Activated CD4-positive, alpha-beta T cell treated with anti-CD3 and anti-CD28 coated beads, Interleukin-2, amount 10 ng/mL, durations not matched to agents 7 days and 5 days (primary cell): ENCODE measurements around the gene CLSTN2. TPM values are rescaled to one million over a fixed set of nuclear protein-coding genes. Genes with fewer than 3 reads are reported as not detected.

ENCODE experiments used
- CTCF ChIA-PET: fragments of 350-600 bp; sonication (Branson Sonifier 250); formaldehyde crosslinking; loops from one replicate; lab custom pipeline; 2021; ENCODE audit warnings: antibody characterized with exemption; lab: Charles Lee
- POLR2A ChIA-PET: fragments of 350-600 bp; sonication (Branson Sonifier 250); formaldehyde crosslinking; loops from one replicate; lab custom pipeline; 2021; ENCODE audit warnings: antibody characterized with exemption; lab: Charles Lee
- DNase-seq: peaks from one replicate; pipeline ENCODE4 v3.0.0-alpha.2; 2020
- H3K27ac Mint-ChIP-seq: one replicate; pipeline ENCODE4 v1.8.0; 2021; ENCODE audit warnings: mild to moderate bottlenecking, moderate library complexity, mixed read lengths
- H3K27me3 Mint-ChIP-seq: one replicate; pipeline ENCODE4 v1.8.0; 2021; ENCODE audit warnings: mixed read lengths
- H3K36me3 Mint-ChIP-seq: one replicate; pipeline ENCODE4 v1.8.0; 2021; ENCODE audit warnings: low read depth, mixed read lengths
- H3K4me1 Mint-ChIP-seq: one replicate; pipeline ENCODE4 v1.8.0; 2021; ENCODE audit warnings: mixed read lengths
- H3K4me3 Mint-ChIP-seq: one replicate; pipeline ENCODE4 v1.8.0; 2021; ENCODE audit warnings: mild to moderate bottlenecking, moderate library complexity, mixed read lengths
- H3K9me3 Mint-ChIP-seq: one replicate; pipeline ENCODE4 v1.8.0; 2021; ENCODE audit warnings: mixed read lengths
- total RNA-seq, 2 experiments: library from RNA; stranded (reverse); gene quantifications; one replicate each; pipeline ENCODE4 v1.2.3, GENCODE V29; 2021

CLSTN2 gene
- total RNA-seq, 2 experiments from 2014 or later = not detected

DNA sequence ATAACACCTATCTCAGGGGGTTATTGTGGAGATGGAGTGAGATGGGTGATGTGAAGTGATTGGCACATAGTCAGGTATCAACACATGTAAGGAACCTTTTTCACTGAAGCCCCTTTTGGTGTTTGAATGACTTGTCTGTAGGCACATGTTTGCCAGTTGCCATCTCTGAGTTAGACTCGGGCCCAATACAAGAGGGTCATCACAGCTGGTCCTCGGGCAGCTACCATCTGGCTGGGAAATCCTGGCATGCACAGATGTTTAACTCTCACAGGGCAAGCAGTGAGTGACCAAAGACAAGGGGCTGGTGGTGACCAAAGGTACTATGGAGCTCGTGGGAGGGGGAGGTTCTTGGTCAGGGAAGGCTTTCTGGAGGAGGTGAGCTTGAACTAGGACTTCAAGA lies 118.8 kb downstream of the CLSTN2 start:
- no peaks in the 10 kb centered on the region for H3K4me1 Mint-ChIP-seq
- CTCF ChIA-PET = no interaction called here
- H3K36me3 Mint-ChIP-seq = no peaks in the 10 kb centered on the region
- H3K27me3 Mint-ChIP-seq = no peaks in the 10 kb centered on the region
- H3K4me3 Mint-ChIP-seq = no peak overlapping the region
- no peak overlapping the region for H3K27ac Mint-ChIP-seq
- DNase-seq = no peak
- POLR2A ChIA-PET = no interaction called here
- no peaks in the 10 kb centered on the region for H3K9me3 Mint-ChIP-seq

DNA sequence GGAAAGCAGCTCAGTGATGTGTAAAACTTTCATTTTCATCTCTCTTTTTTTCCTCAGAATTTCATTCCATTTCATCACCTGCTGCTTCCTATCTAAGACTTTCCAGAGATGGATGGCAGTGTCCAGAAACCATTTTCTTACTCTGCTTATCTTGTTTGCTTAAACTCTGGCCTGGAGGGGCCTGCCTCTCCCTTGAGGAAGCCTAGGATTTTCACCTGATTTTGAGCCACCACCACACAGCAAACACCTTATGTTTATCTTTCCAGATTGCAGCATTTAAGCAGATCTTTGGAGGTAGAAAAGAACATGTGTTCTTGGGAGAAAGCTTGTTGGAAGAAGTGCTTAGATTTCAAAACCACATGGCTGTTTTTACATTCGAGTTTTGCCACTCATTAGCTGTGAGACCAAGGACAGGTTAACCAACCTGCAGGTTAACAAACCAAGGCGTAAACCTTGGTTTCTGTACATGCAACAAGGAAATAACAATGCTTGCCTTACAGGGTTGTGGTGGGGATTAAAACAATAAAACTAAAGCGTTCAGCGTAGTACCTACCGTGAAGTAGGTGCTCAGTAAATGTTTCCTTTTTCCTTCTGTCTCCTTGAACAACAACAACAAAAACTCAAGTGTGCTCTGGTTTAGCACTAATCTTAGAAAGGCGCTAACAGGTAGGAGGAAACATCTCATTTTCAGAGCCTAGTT lies 120.3 kb downstream of the CLSTN2 start:
- Mint-ChIP-seq H3K9me3 (no peaks in the 10 kb centered on the region), H3K4me3 (no peak overlapping the region), H3K27ac (no peak overlapping the region), H3K4me1 (no peaks in the 10 kb centered on the region), H3K27me3 (no peaks in the 10 kb centered on the region), H3K36me3 (no peaks in the 10 kb centered on the region)
- ChIA-PET CTCF (no interaction called here), POLR2A (no interaction called here)
- no peak for DNase-seq

DNA sequence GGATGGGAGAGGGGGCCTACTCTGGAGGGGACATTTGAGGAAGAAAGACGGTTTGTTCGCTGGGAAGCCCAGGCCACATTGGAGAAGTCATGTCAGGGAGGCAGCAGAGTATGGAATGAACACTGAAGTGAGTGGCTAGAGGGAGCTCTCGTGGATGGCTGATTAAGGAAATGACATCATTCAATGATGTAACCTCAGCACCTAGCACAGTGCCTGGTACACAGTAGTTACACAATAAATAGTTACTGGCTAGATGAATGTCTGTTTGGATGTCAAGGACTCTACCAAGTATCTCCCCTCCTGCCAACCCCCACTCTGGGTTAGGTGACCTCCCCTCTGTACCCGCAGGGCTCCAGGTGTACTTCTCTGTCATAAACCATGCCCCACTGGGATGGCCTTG lies 121.1 kb downstream of the CLSTN2 start:
- Mint-ChIP-seq H3K27ac (no peak overlapping the region), H3K27me3 (no peaks in the 10 kb centered on the region), H3K4me3 (no peak overlapping the region), H3K36me3 (no peaks in the 10 kb centered on the region), H3K4me1 (no peaks in the 10 kb centered on the region), H3K9me3 (no peaks in the 10 kb centered on the region)
- DNase-seq = no peak
- CTCF ChIA-PET = no interaction called here
- POLR2A ChIA-PET = no interaction called here

DNA sequence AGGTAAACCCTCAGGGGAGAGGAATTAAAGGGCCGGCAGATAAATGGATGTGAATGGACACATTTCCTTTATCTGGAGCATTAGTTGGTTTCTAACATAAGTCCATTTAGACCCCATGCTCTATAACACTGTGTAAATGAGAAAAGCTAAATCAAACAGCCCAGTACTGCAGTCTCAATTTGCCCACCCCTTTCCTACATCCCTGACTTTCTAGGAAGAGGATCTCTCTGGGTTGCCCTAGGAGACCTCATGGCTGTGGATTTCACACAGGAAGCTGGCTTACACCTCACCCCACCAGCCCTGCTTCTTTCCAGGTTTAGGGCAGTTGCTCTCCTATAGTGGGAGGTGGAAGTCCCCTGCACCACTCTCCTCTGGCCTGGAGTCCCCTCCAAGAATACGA lies 126.2 kb downstream of the CLSTN2 start:
- H3K27me3 Mint-ChIP-seq = no peaks in the 10 kb centered on the region
- H3K27ac Mint-ChIP-seq = no peak overlapping the region
- no peak overlapping the region for H3K4me3 Mint-ChIP-seq
- ChIA-PET POLR2A (no interaction called here), CTCF (interaction anchor here (0.7 kb wide), 1 partner anchor 17 kb away, joined by 3 read pairs; no protein-coding TSS in a partner anchor)
- no peak for DNase-seq
- no peaks in the 10 kb centered on the region for H3K4me1 Mint-ChIP-seq
- no peaks in the 10 kb centered on the region for H3K9me3 Mint-ChIP-seq
- H3K36me3 Mint-ChIP-seq = no peaks in the 10 kb centered on the region

DNA sequence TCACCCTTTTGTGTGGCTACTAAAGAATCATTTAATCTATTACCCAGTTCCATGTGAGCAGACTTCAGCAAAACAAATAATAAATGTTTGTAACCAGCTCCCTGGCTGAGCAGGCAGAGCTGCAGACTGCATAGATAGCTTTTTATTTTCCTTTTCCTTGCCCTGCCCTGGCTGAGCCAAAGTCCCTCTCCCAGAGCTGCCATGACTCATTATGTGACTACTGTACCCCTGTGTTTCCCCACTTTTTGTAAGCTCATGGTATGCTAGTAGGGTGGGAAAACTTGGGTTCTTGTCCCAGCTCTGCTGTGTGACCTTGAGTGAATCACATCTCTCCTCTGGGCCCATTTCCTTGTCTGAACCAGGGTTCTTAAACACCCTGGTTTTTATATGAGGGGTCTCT lies 127.5 kb downstream of the CLSTN2 start:
- H3K4me3 Mint-ChIP-seq = no peak overlapping the region
- DNase-seq = no peak
- H3K27ac Mint-ChIP-seq = no peak overlapping the region
- no peaks in the 10 kb centered on the region for H3K4me1 Mint-ChIP-seq
- H3K27me3 Mint-ChIP-seq = no peaks in the 10 kb centered on the region
- POLR2A ChIA-PET = no interaction called here
- no peaks in the 10 kb centered on the region for H3K36me3 Mint-ChIP-seq
- CTCF ChIA-PET = no interaction called here
- H3K9me3 Mint-ChIP-seq = no peaks in the 10 kb centered on the region

DNA sequence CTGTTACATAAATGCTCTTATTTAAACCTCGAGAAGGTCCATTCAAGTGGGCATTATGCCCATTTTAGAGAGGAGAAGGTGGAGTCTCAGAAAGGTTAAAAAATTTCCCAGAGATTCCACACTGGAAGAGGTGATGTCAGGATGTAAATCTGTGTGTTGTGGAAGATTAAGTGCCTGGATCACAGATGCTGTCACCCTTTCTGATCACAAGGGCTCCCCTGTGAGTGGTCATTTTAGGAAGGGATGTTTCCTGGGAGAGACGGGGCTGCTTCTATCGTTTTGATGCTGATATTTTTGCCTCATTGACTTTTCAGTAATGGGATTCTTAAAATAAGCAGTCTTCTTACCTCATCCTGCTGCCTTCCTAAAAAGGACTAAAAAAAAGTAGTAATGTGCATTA lies 132.5 kb downstream of the CLSTN2 start:
- ChIA-PET POLR2A (no interaction called here), CTCF (no interaction called here)
- H3K4me3 Mint-ChIP-seq = no peak overlapping the region
- H3K4me1 Mint-ChIP-seq = no peaks in the 10 kb centered on the region
- no peaks in the 10 kb centered on the region for H3K36me3 Mint-ChIP-seq
- DNase-seq = no peak
- H3K9me3 Mint-ChIP-seq = no peaks in the 10 kb centered on the region
- no peak overlapping the region for H3K27ac Mint-ChIP-seq
- H3K27me3 Mint-ChIP-seq = no peaks in the 10 kb centered on the region

DNA sequence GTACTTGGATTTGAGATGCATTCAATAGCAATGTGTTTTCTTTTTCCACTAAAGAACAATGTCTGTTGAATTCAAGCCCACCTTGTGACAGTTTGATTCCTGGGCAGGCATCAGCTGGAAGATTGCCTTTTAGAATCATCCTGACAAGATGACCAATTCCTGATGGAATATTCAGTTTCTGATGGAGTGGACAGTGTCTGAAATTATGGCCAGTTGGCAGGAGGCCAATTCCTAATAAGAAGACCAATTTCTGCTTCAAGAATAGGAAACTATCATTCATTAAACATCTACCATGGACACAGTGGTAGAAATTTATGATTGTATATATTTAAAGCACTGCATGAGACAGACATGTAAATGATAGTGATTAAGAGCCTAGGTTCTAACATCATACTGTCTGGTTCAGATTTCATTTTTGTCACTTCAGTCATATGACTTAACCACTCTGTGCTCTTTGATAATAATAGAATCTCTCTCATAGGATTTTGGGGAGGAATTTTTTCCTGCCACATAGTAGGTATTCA lies 133.6 kb downstream of the CLSTN2 start:
- Mint-ChIP-seq H3K9me3 (no peaks in the 10 kb centered on the region), H3K36me3 (no peaks in the 10 kb centered on the region), H3K4me3 (no peak overlapping the region), H3K27me3 (no peaks in the 10 kb centered on the region), H3K4me1 (no peaks in the 10 kb centered on the region), H3K27ac (no peak overlapping the region)
- CTCF ChIA-PET = no interaction called here
- POLR2A ChIA-PET = no interaction called here
- DNase-seq = no peak

DNA sequence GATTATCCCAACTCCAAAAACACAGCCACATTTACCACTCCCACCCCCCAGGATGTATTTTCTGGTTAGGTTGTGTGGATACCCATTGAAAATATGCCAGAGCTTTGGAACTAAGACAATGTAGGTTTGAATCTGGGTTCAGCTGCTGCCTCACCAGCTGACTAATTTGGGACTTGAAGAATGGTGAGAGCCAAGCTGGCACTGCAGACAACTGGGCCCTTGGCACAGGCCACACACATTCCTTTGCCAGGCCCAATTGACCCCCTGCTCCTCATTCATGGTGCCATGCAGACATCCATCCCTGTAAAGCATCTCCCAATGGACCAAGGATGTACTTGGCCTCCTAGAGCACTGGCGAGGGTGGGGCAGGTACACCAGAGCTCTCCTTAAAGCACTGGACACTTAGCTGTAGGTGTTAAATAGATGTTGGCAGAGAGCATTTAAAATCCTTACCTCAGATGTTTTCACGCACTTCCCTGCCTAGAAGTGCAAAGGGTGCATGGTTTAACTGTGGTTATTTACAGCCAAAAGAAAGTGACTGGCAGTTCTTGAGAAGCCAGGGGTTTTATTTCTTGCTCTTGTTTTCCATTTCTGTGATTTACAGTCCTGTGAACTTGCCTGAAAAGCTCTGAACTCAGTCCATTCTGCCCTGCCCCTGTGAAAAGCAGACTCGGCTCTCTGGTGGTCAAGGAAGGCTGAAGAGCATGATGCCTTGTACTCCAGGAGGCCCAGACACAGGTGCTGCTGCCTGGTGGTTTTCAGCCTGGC lies 138.5 kb downstream of the CLSTN2 start:
- no peaks in the 10 kb centered on the region for H3K4me1 Mint-ChIP-seq
- ChIA-PET POLR2A (no interaction called here), CTCF (no interaction called here)
- H3K27me3 Mint-ChIP-seq = no peaks in the 10 kb centered on the region
- no peaks in the 10 kb centered on the region for H3K36me3 Mint-ChIP-seq
- H3K27ac Mint-ChIP-seq = no peak overlapping the region
- DNase-seq = no peak
- no peaks in the 10 kb centered on the region for H3K9me3 Mint-ChIP-seq
- no peak overlapping the region for H3K4me3 Mint-ChIP-seq

DNA sequence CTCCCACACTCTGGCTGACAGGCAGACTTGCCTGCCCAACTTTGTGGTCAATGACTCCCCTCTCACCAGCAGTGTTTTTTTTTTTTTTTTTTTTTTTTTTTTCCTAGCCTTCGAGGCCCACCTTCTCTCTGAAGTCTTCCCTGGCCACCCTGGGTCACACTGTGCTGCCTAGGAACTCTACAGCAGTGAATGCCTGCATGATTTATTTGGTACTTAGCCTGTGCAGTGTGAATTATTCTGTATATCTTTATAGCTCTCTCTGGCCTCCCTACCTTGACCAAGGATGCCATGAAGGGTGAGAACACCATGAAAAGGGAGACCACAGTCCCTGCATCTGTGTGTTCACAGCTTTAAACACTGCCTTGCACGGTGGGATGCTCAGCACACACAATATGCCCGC lies 141.6 kb downstream of the CLSTN2 start:
- ChIA-PET POLR2A (no interaction called here), CTCF (no interaction called here)
- H3K4me3 Mint-ChIP-seq = no peak overlapping the region

DNA sequence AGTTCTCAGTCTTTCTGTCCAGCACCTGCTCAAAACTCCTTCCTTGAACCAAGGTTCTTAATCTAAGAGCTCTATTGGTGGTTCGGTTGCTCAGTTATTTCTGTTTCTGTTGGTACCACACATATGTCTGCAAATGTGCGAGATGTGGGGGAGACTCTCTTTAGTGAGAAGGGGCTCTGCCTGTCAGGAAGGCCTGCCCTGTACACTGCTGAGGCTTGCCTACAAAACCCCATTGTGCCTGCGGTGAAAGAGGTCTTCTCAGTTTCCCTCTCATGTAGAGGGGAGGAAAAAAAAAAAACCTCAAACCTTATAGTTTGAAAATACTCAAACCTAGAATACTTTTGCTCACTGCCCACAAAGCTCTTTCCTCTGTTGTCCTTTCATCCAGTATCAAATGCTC lies 142.4 kb downstream of the CLSTN2 start:
- ChIA-PET POLR2A (no interaction called here), CTCF (interaction anchor here (0.6 kb wide), 1 partner anchor 114 kb away, joined by 4 read pairs; no protein-coding TSS in a partner anchor)
- Mint-ChIP-seq H3K4me1 (no peaks in the 10 kb centered on the region), H3K9me3 (no peaks in the 10 kb centered on the region), H3K27ac (no peak overlapping the region), H3K36me3 (no peaks in the 10 kb centered on the region), H3K4me3 (no peak overlapping the region), H3K27me3 (no peaks in the 10 kb centered on the region)
- no peak for DNase-seq

More for the DNA sequence above, 141.6 kb downstream of the CLSTN2 start:
- H3K4me1 Mint-ChIP-seq = no peaks in the 10 kb centered on the region
- no peak for DNase-seq
- H3K27ac Mint-ChIP-seq = no peak overlapping the region
- H3K27me3 Mint-ChIP-seq = no peaks in the 10 kb centered on the region
- no peaks in the 10 kb centered on the region for H3K36me3 Mint-ChIP-seq
- H3K9me3 Mint-ChIP-seq = no peaks in the 10 kb centered on the region

DNA sequence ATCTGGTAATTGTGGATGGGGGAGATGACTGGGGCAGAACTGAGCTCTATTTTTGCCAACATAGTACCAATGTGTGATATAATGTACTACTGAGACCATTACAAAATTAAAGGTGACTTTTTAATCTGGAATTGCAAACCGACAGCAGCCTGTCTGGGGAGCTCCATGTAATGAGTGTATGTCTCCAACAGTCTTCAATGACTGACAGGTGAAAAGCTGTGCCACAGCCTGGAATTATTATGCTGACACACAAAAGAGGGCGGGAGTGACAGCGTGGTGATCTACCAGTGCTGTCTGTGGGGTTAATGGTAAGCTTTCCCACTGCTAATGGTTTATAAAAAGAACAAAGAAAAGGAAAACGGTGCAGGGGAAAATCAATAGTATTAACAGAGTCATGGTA lies 143.4 kb downstream of the CLSTN2 start:
- H3K27me3 Mint-ChIP-seq = no peaks in the 10 kb centered on the region
- H3K4me1 Mint-ChIP-seq = no peaks in the 10 kb centered on the region
- H3K4me3 Mint-ChIP-seq = no peak overlapping the region
- DNase-seq = no peak
- POLR2A ChIA-PET = no interaction called here
- H3K27ac Mint-ChIP-seq = no peak overlapping the region
- H3K36me3 Mint-ChIP-seq = no peaks in the 10 kb centered on the region
- CTCF ChIA-PET = interaction anchor here (0.6 kb wide), 1 partner anchor 17 kb away, joined by 3 read pairs; no protein-coding TSS in a partner anchor
- H3K9me3 Mint-ChIP-seq = no peaks in the 10 kb centered on the region

DNA sequence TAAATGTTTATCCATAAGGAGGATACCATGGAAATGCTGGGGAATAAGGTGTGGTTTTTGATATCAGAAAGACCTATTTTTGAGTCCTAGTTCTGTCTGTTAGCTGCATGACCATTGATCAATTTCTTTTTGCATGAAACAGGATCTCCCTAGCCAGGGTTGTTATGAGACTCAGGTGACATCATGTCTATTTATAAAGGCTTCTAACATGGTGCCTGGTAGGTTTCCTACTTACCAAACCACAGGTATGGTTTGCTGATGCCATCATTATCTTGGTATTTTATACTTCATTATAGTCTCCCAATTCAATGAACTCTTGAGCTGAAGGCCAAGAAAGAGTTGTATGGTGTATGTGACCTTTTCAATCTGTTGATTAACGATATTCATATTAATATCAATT lies 144.0 kb downstream of the CLSTN2 start:
- Mint-ChIP-seq H3K4me1 (no peaks in the 10 kb centered on the region), H3K4me3 (no peak overlapping the region), H3K9me3 (no peaks in the 10 kb centered on the region), H3K36me3 (no peaks in the 10 kb centered on the region), H3K27ac (no peak overlapping the region), H3K27me3 (no peaks in the 10 kb centered on the region)
- ChIA-PET CTCF (interaction anchor here (0.6 kb wide), 1 partner anchor 18 kb away, joined by 3 read pairs; no protein-coding TSS in a partner anchor), POLR2A (no interaction called here)
- DNase-seq = no peak

DNA sequence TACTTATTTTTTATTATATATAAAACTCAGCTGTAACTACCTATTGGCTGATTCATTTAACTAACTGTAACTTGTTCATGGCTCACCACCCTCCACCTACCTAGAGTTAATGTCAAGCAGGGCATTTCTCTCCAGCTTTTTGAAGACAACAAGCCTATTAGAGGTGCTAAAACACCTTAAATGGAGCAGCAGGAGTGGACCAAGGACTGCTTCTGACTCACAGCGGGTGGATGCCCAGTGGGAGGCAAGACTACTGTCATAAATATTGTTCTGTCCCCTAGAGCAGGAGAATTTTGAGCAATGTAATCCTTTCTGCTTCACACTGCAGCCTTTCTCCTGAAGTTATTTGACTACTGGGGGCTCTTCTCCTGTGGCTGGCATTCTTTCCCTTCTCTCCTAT lies 146.9 kb downstream of the CLSTN2 start:
- Mint-ChIP-seq H3K4me1 (no peaks in the 10 kb centered on the region), H3K36me3 (no peaks in the 10 kb centered on the region), H3K9me3 (no peaks in the 10 kb centered on the region), H3K4me3 (no peak overlapping the region), H3K27me3 (no peaks in the 10 kb centered on the region), H3K27ac (no peak overlapping the region)
- ChIA-PET CTCF (no interaction called here), POLR2A (no interaction called here)
- no peak for DNase-seq
